Peyer's patch (tissue), 4 donors: ENCODE results near the gene CLDN9. TPM values are rescaled to one million over a fixed set of nuclear protein-coding genes. Genes with fewer than 3 reads are reported as not detected.

Source experiments
- DNase-seq, 3 donors: peaks; one replicate each; pipeline ENCODE4 v3.0.0-alpha.2; 2017 to 2019
- H3K27ac ChIP-seq, 4 donors: fragments of 200-600 bp; sonication (generic); one replicate each; pipeline ENCODE4 v1.5.1; 2016 to 2019
- H3K27me3 ChIP-seq, 2 donors: fragments of 200-600 bp; sonication (generic); one replicate each; pipeline ENCODE4 v1.5.1; 2019
- H3K36me3 ChIP-seq, 3 donors: fragments of 200-600 bp; sonication (generic); one replicate each; pipeline ENCODE4 v1.5.1; 2016 to 2019
- H3K4me1 ChIP-seq, 4 donors: fragments of 200-600 bp; sonication (generic); one replicate each; pipeline ENCODE4 v1.5.1; 2016 to 2019
- H3K4me3 ChIP-seq, 4 donors: fragments of 200-600 bp; sonication (generic); 1 replicate in 3 of 4; 2 replicates in 1 of 4; pipeline ENCODE4 v1.5.1; 2016 to 2019; ENCODE audit warnings: mild to moderate bottlenecking in 1 of 4
- H3K9me3 ChIP-seq, 4 donors: fragments of 200-600 bp; sonication (generic); one replicate each; pipeline ENCODE4 v1.5.1; 2016 to 2019; ENCODE audit warnings: mild to moderate bottlenecking in 1 of 4
- CTCF ChIP-seq, 6 experiments: fragments of 450-650 bp in 4 of 6; fragments of 200-600 bp in 2 of 6; sonication (generic) in 1 of 6; IDR thresholded peaks; one replicate each; pipeline ENCODE4 v1.5.1; 2017 to 2019; ENCODE audit warnings: antibody characterized with exemption in 6 of 6, mild to moderate bottlenecking in 3 of 6, moderate library complexity in 1 of 6
- POLR2A ChIP-seq, 2 donors: fragments of 450-650 bp; IDR thresholded peaks; one replicate each; pipeline ENCODE4 v1.5.1; 2017; ENCODE audit warnings: antibody characterized with exemption in 2 of 2, mild to moderate bottlenecking in 2 of 2, moderate library complexity in 2 of 2
- total RNA-seq, 4 donors: library from RNA; depleted of rRNA; stranded (reverse); fragments of >200 nt; gene quantifications; one replicate each; pipeline ENCODE4 v1.1.0, GENCODE V29; 2016

The CLDN9 gene
- total RNA-seq, 4 donors from 2014 or later, result 0.76 to 2.5 (median 1.2) TPM

GRCh38 chr16:3000540-3000939, 12.2 kb upstream of the CLDN9 start:
- no peaks in the 10 kb centered on the region for H3K27me3 ChIP-seq
- no peak overlapping the region for H3K27ac ChIP-seq
- peaks cover 0 to 4% (median 0%) of the 10 kb centered on the region in 4 donors for H3K4me1 ChIP-seq
- H3K4me3 ChIP-seq, result no peak overlapping the region
- TF ChIP-seq CTCF (IDR thresholded peaks at IDR 0.05), result no peak
- TF ChIP-seq POLR2A (IDR thresholded peaks at IDR 0.05), result no peak
- no peaks in the 10 kb centered on the region for H3K9me3 ChIP-seq
- no peaks in the 10 kb centered on the region for H3K36me3 ChIP-seq
- no peak for DNase-seq

- Histone ChIP-seq H3K27me3 (no peaks in the 10 kb centered on the region), H3K9me3 (no peaks in the 10 kb centered on the region), H3K27ac (no peak overlapping the region)
These were observed 11.4 kb upstream of the CLDN9 start for GRCh38 chr16:3001316-3001715.

GRCh38 chr16:3003582-3004270, 9.0 kb upstream of the CLDN9 start:
- peak overlapping the region in 1 of 4 donors; percentile 96 for H3K27ac ChIP-seq
- peak; percentile 95 to 99 (median 98) for DNase-seq
- peak overlapping the region in 3 of 4 donors; percentile 25 to 58 (median 42) for H3K4me3 ChIP-seq
- peaks cover 8 to 29% (median 14%) of the 10 kb centered on the region in 4 donors for H3K4me1 ChIP-seq
- no peaks in the 10 kb centered on the region for H3K9me3 ChIP-seq
- H3K27me3 ChIP-seq, result no peaks in the 10 kb centered on the region
- no peaks in the 10 kb centered on the region for H3K36me3 ChIP-seq
- TF ChIP-seq POLR2A (IDR thresholded peaks at IDR 0.05) (peak; percentile 69 to 86), CTCF (IDR thresholded peaks at IDR 0.05) (peak; percentile 51 to 86 (median 62))

More at GRCh38 chr16:3001316-3001715, 11.4 kb upstream of the CLDN9 start:
- Histone ChIP-seq H3K4me3 (no peak overlapping the region), H3K4me1 (peaks cover 0 to 5% (median 2%) of the 10 kb centered on the region in 4 donors), H3K36me3 (no peaks in the 10 kb centered on the region)
- DNase-seq, result no peak
- TF ChIP-seq CTCF (IDR thresholded peaks at IDR 0.05) (no peak), POLR2A (IDR thresholded peaks at IDR 0.05) (no peak)

- no peaks in the 10 kb centered on the region for H3K36me3 ChIP-seq
- DNase-seq, result peak in 1 of 3 donors; percentile 62
- H3K27me3 ChIP-seq, result no peaks in the 10 kb centered on the region
- peak overlapping the region in 3 of 4 donors; percentile 42 to 58 (median 53) for H3K4me3 ChIP-seq
- H3K9me3 ChIP-seq, result no peaks in the 10 kb centered on the region
- peak overlapping the region in 1 of 4 donors; percentile 96 for H3K27ac ChIP-seq
- H3K4me1 ChIP-seq, result peaks cover 8 to 31% (median 14%) of the 10 kb centered on the region in 4 donors
- TF ChIP-seq CTCF (IDR thresholded peaks at IDR 0.05) (no peak), POLR2A (IDR thresholded peaks at IDR 0.05) (no peak)
These were observed 8.4 kb upstream of the CLDN9 start for GRCh38 chr16:3004319-3004718.

GRCh38 chr16:3004781-3005284, 7.9 kb upstream of the CLDN9 start:
- peak in 2 of 3 donors; percentile 71 to 77 for DNase-seq
- TF ChIP-seq CTCF (IDR thresholded peaks at IDR 0.05) (no peak), POLR2A (IDR thresholded peaks at IDR 0.05) (peak; percentile 22 to 51)
- Histone ChIP-seq H3K27ac (peak overlapping the region in 3 of 4 donors; percentile 63 to 96 (median 84)), H3K27me3 (no peaks in the 10 kb centered on the region), H3K9me3 (no peaks in the 10 kb centered on the region), H3K36me3 (no peaks in the 10 kb centered on the region), H3K4me3 (peak overlapping the region; percentile 34 to 58 (median 46)), H3K4me1 (peaks cover 8 to 31% (median 14%) of the 10 kb centered on the region in 4 donors)
